Raji (cell line): Measurements from ENCODE around the gene CA10.

Experiments
- POLR2A ChIP-seq: IDR thresholded peaks from 2 replicates; pipeline ENCODE4 v1.6.1; 2011; ENCODE audit warnings: low read depth, low read length, control low read depth; ENCODE audit not compliant: insufficient read depth

Gene CA10

DNA sequence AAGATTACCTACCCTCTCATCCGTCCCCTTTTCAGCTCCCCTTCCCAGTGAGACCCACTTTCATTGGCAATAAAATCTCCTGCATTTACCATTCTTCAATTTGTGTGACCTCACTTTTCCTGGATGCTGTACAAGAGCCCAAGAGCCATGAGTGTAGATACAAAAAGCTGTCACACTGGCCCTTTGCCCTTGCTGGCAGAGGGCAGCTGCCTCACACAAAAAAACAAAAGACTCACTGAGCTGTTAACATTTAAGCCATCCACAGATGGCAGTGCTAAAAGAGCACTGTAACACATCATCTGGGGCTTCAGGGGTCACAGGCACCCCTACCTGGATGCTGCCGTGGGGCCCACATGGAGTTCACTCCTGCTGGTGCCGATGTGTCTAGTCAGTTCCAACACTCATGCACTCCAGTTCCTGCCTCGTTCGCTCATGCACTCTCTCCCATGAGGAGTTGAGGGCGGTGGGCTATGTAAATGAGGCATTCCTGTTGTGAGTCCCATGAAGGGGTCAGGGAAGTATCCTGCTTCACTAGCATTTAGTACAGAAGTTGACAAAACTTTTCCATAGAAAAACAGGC is 123.1 kb downstream of the CA10 start:
- TF ChIP-seq POLR2A, result no peak

GRCh38 chr17:52032454-52032853 is 126.1 kb downstream of the CA10 start:
- no peak for TF ChIP-seq POLR2A

DNA sequence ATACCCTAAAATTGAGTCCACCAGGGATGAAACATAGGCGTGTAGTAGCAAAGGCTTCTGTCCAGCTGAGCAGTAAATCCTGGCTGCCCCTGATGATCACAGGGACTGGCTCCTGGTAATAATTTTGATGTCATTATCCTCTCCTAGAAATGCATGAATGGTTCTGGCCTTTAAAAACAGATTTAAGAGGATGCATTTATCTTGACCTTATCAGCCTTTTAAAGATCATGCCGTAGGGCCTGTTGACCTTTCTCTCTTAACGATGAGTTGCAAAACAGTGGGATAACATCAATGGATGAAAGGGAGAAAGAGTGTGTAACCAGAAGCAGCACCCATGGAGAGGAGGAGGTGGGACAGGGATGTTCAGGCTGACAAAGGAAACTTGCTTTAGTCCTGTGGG is 128.5 kb downstream of the CA10 start:
- no peak for TF ChIP-seq POLR2A

- no peak for TF ChIP-seq POLR2A
Measured at GRCh38 chr17:52027620-52028295, 130.8 kb downstream of the CA10 start.

DNA sequence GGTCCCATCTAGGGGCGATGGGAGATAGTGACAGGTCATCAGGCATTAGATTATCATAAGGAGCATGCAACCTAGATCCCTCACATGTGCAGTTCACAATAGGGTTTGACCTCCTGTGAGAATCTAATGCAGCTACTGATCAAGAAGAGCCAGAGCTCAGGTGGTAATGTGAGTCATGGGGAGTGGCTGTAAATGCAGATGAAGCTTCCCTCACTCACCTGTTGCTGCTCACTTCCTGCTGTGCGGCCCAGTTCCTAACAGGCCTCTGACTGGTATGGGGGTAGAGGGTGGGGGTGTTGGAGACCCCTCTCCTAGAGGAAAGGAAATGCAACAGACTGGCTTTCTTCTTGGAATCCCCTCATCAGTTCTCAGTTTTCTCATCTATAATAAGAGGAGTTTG is 131.4 kb downstream of the CA10 start:
- TF ChIP-seq POLR2A, result no peak

- no peak for TF ChIP-seq POLR2A
Measured at GRCh38 chr17:52026075-52026474, 132.4 kb downstream of the CA10 start.

DNA sequence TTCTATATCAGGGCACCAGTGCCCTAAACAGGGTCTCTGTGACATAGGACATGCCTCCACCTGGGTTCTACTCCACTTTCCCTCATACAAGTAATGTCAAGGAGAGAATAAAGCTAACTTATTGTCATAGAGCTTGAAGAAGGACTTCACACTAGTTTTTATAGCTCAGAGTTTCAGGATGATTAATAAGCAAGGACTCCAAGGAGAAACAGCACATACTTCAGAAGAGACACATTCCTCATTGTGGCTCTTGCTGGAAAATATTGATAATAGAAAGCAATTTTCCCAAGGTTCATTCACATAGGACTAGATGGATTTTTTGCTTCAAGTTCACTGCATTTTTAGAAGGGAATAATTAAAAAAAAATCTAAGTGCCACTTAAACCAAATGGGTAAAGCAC is 133.3 kb downstream of the CA10 start:
- TF ChIP-seq POLR2A, result no peak

GRCh38 chr17:52024300-52024870 is 134.1 kb downstream of the CA10 start:
- TF ChIP-seq POLR2A, result no peak

DNA sequence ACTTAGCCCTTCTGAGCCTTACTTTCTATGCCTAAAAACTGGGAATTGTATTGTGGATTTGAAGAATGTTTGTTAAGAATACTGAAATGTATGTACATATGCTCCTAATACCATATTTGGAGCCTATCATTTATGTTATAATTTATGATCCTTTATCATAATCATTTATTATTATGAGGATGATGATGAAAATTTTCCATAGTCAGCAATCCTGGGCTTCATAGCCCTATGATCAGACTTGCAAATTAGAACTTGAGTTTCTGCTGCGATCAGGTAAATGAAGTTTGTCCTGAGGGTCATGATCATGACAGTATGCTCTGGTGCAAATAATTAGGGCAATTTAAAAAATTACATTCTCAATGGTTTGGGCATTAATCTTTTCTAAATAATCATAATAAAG is 147.4 kb downstream of the CA10 start:
- no peak for TF ChIP-seq POLR2A

DNA sequence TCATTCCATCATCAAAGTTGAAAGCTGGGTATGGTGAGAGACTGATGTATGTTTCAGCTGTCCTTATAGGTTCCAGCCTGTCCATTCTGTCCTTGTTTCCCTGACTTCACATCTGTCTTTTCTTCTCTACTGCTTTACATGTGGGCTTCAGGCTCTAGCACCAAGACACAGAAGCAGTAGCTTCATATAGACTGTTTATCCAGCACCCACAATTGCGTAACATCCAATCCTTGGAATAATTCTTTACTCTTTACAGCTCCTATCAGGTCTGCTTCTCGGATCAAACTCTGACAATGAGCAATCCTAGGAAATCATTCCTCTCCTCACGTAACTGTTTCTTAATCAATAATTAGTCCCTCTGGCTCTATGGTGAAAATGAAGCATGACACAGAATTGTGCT is 158.9 kb downstream of the CA10 start:
- TF ChIP-seq POLR2A, result no peak

- no peak for TF ChIP-seq POLR2A
Measured at GRCh38 chr17:51997723-51998122, 160.8 kb downstream of the CA10 start.

DNA sequence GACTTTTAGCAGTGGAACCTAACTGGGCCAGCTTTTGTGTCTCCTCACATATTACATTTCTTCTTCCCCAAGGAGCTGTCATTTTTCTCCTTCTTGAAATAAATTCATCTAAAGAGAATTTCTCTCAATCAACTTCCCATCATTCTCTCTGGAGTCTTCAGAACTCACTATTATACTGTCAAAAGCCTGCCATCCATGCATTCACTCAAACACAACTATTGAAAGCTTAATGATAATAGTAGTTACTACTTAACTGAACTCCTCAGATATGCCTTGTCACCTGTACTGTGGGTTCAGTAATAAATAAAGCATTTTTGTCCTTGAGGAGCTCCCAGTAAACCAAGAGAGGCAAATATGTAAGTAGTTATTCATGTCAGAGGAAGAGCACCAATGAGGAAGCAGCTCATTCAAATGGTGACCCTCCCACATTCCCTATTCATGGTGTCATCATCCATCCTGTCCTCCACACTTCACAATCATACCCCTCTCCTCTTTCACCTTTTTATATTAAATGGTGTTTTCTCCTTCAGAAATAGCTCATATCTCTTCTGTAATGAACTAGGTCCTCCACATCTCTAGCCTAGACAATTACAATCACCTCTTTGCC is 162.6 kb downstream of the CA10 start:
- no peak for TF ChIP-seq POLR2A

- TF ChIP-seq POLR2A, result no peak
Measured at GRCh38 chr17:51992864-51993416, 165.6 kb downstream of the CA10 start.

- no peak for TF ChIP-seq POLR2A
Measured at GRCh38 chr17:51971121-51971520, 187.4 kb downstream of the CA10 start.

DNA sequence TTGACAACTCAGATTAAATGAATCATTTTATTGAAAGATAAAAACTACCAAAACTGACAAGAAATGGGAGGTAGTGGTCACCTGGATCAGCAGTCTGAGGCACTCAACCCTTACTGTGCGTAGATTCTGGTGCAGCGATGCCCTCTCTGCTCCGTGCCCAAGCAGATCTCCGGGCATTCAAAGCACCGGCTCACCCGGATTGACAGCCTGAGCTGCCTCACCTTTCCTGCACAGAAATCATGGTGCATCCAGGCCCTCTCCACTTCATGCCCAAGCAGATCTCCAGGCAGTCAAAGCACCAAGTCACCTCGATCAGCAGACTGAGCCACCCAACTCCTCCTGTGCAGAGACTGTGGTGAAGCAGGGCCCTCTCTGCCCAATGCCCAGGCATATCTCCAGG is 196.8 kb downstream of the CA10 start:
- TF ChIP-seq POLR2A, result no peak

DNA sequence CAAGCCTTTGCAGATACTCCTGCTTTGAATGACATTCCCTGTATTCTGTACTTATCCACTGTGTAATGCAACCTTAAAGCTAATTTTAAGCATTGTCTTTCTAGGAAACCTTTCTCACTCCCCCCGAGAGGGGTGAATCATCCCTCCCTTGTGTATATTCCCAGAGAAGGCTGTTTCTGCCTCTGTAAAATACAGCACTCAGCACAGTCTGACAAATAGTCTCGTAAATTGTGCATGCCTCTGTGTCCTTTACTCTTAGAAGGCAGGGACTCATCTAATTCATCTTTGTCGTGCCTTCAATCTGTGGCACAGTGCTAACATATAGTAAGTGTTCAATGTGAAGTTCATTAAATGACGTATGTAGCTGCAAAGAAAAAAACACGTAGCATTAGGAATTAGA is 200.7 kb downstream of the CA10 start:
- no peak for TF ChIP-seq POLR2A
